CD14-positive monocyte (primary cell): ENCODE results near the gene CCR3. TPM values are rescaled to one million over a fixed set of nuclear protein-coding genes. Genes with fewer than 3 reads are reported as not detected.

Source experiments
- DNase-seq, 3 donors: peaks; one replicate each; pipeline ENCODE4 v3.0.0-alpha.2; 2011 to 2022
- H2AFZ ChIP-seq: 2 replicates; pipeline ENCODE4 v1.6.0; 2012; ENCODE audit warnings: mild to moderate bottlenecking, low read depth, low read length, inconsistent platforms; ENCODE audit not compliant: insufficient read depth, poor library complexity, severe bottlenecking
- H3K27ac ChIP-seq, 2 donors: 1 replicate in 1 of 2; 2 replicates in 1 of 2; pipeline ENCODE4 v1.5.1; 2012 to 2013; ENCODE audit warnings: low read length in 2 of 2, control low read depth in 1 of 2, inconsistent platforms in 1 of 2, low read depth in 1 of 2, mild to moderate bottlenecking in 1 of 2
- H3K27me3 ChIP-seq, 2 donors: one replicate each; pipeline versions ENCODE4 v1.6.0 to v1.6.1; 2011 to 2013; ENCODE audit warnings: low read length in 2 of 2; ENCODE audit not compliant: control insufficient read depth in 2 of 2, insufficient read depth in 2 of 2
- H3K36me3 ChIP-seq, 2 donors: replicated peaks in 1 of 2; 1 replicate in 1 of 2; 2 replicates in 1 of 2; pipeline versions ENCODE4 v1.5.1 to v1.6.1; 2012 to 2013; ENCODE audit warnings: low read length in 2 of 2, control low read depth in 1 of 2, inconsistent platforms in 1 of 2, mild to moderate bottlenecking in 1 of 2; ENCODE audit not compliant: insufficient read depth in 2 of 2, control insufficient read depth in 1 of 2
- H3K4me1 ChIP-seq, 2 donors: 1 replicate in 1 of 2; 2 replicates in 1 of 2; pipeline versions ENCODE4 v1.5.1 to v1.6.1; 2012 to 2013; ENCODE audit warnings: low read length in 2 of 2, control low read depth in 1 of 2, inconsistent platforms in 1 of 2, mild to moderate bottlenecking in 1 of 2, moderate library complexity in 1 of 2; ENCODE audit not compliant: insufficient read depth in 2 of 2, control insufficient read depth in 1 of 2
- H3K4me2 ChIP-seq: replicated peaks from 2 replicates; pipeline ENCODE3; 2012; ENCODE audit warnings: low read length, moderate library complexity, mild to moderate bottlenecking; ENCODE audit not compliant: poor library complexity, severe bottlenecking; ENCODE audit errors: extremely low read depth
- H3K4me3 ChIP-seq, 3 experiments: fragments of 200-600 bp in 1 of 3; sonication (generic) in 1 of 3; replicated peaks in 1 of 3; 1 replicate in 2 of 3; 2 replicates in 1 of 3; pipeline ENCODE4 v1.5.1; 2011 to 2013; ENCODE audit warnings: low read length in 3 of 3, mild to moderate bottlenecking in 3 of 3, control low read depth in 2 of 3, low read depth in 2 of 3, inconsistent platforms in 1 of 3, moderate library complexity in 1 of 3
- H3K79me2 ChIP-seq: 2 replicates; pipeline ENCODE4 v1.6.0; 2012; ENCODE audit warnings: mild to moderate bottlenecking, control low read depth, inconsistent platforms, low read length, moderate library complexity; ENCODE audit not compliant: insufficient read depth
- H3K9ac ChIP-seq: 2 replicates; pipeline ENCODE4 v1.6.0; 2017; ENCODE audit warnings: low read length, mild to moderate bottlenecking; ENCODE audit not compliant: insufficient read depth, poor library complexity, severe bottlenecking
- H3K9me3 ChIP-seq, 2 donors: replicated peaks in 1 of 2; 1 replicate in 1 of 2; 2 replicates in 1 of 2; pipeline versions ENCODE4 v1.5.1 to v1.6.1; 2012 to 2013; ENCODE audit warnings: low read length in 2 of 2, control low read depth in 1 of 2; ENCODE audit not compliant: control insufficient read depth in 1 of 2, insufficient read depth in 1 of 2
- H4K20me1 ChIP-seq: 2 replicates; pipeline ENCODE4 v1.6.0; 2012; ENCODE audit warnings: mild to moderate bottlenecking, low read length, control low read depth, moderate library complexity; ENCODE audit not compliant: insufficient read depth
- H3K27ac Mint-ChIP-seq, 7 donors: one replicate each; pipeline ENCODE4 v1.8.0; 2020; ENCODE audit warnings: mild to moderate bottlenecking in 7 of 7, mixed read lengths in 7 of 7, moderate library complexity in 6 of 7, inconsistent platforms in 2 of 7
- H3K27me3 Mint-ChIP-seq, 3 donors: one replicate each; pipeline ENCODE4 v1.8.0; 2021 to 2022; ENCODE audit warnings: low read depth in 3 of 3, mild to moderate bottlenecking in 3 of 3, mixed read lengths in 3 of 3, moderate library complexity in 3 of 3, inconsistent platforms in 1 of 3
- H3K36me3 Mint-ChIP-seq, 2 donors: one replicate each; pipeline ENCODE4 v1.8.0; 2020; ENCODE audit warnings: mixed read lengths in 2 of 2, inconsistent platforms in 1 of 2, mild to moderate bottlenecking in 1 of 2
- H3K4me1 Mint-ChIP-seq: one replicate; pipeline ENCODE4 v1.8.0; 2020; ENCODE audit warnings: mild to moderate bottlenecking, mixed read lengths
- H3K4me3 Mint-ChIP-seq, 2 donors: one replicate each; pipeline ENCODE4 v1.8.0; 2020; ENCODE audit warnings: mild to moderate bottlenecking in 2 of 2, mixed read lengths in 2 of 2, moderate library complexity in 1 of 2
- H3K9me3 Mint-ChIP-seq, 7 donors: one replicate each; pipeline ENCODE4 v1.8.0; 2020 to 2022; ENCODE audit warnings: mixed read lengths in 7 of 7, mild to moderate bottlenecking in 6 of 7, moderate library complexity in 6 of 7, inconsistent platforms in 2 of 7
- WGBS: methylation state at CpG from one replicate; pipeline ENCODE4 v1.1.5; 2013; ENCODE audit warnings: missing lambda C conversion rate; ENCODE audit not compliant: insufficient coverage; 5-methylcytosine and 5-hydroxymethylcytosine counted together
- intact Hi-C, 2 donors: fragments of 100-400 bp; cut with micrococcal nuclease; formaldehyde crosslinking; loops; one replicate each; pipeline versions ENCODE4 v1.15.0 to v1.15.1; 2023
- polyA plus RNA-seq, 3 donors: library from polyadenylated mRNA; depleted of rRNA in 1 of 3; unstranded in 2 of 3; stranded (reverse) in 1 of 3; fragments of 300-500 nt in 2 of 3; fragments of >200 nt in 1 of 3; fragmentation: Illumina TruSeq in 2 of 3; gene quantifications; 1 replicate in 2 of 3; 2 replicates in 1 of 3; pipeline ENCODE4 v1.2.3, GENCODE V29; 2012 to 2021
- TF ChIP-seq, protein P1 (sequence below): fragments of 200-600 bp; IDR thresholded peaks from one replicate; pipeline ENCODE4 v1.8.0; 2022; ENCODE audit warnings: antibody characterized with exemption, mild to moderate bottlenecking

CCR3 gene
- polyA plus RNA-seq, 3 donors: 0.38 to 0.74 (median 0.44) TPM

DNA sequence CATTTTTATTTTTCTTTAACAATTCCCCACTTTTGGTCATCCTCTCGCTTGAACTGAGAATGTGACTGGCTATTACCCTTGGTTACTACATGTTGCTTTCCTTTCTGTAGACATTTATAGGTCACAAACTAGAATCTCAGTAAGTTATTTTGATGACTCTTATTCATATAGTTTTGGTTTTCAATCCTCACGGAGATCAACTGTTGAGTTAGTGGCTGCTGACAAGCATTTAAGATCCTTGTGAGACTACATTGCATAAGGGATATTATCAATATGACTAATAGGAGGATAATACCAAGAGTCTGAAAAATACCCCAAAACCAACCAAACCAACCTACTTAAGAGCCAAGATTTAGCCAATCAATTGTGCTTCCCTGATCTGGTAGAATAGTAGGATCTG, 16.3 kb downstream of the CCR3 start:
- peaks cover 0 to 6% (median 0%) of the 10 kb centered on the region in 3 donors for H3K27me3 Mint-ChIP-seq
- H3K9me3 ChIP-seq: peaks cover 5 to 8% of the 10 kb centered on the region in 2 donors
- TF ChIP-seq, protein P1, sequence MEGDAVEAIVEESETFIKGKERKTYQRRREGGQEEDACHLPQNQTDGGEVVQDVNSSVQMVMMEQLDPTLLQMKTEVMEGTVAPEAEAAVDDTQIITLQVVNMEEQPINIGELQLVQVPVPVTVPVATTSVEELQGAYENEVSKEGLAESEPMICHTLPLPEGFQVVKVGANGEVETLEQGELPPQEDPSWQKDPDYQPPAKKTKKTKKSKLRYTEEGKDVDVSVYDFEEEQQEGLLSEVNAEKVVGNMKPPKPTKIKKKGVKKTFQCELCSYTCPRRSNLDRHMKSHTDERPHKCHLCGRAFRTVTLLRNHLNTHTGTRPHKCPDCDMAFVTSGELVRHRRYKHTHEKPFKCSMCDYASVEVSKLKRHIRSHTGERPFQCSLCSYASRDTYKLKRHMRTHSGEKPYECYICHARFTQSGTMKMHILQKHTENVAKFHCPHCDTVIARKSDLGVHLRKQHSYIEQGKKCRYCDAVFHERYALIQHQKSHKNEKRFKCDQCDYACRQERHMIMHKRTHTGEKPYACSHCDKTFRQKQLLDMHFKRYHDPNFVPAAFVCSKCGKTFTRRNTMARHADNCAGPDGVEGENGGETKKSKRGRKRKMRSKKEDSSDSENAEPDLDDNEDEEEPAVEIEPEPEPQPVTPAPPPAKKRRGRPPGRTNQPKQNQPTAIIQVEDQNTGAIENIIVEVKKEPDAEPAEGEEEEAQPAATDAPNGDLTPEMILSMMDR: no peak
- intact Hi-C loops: no loop called here
- H4K20me1 ChIP-seq: no peaks in the 10 kb centered on the region
- H3K4me1 Mint-ChIP-seq: peaks cover 5% of the 10 kb centered on the region
- peaks cover 5 to 16% (median 11%) of the 10 kb centered on the region in 7 donors for H3K9me3 Mint-ChIP-seq
- H3K79me2 ChIP-seq: no peaks in the 10 kb centered on the region
- peak overlapping the region; percentile 19 for H2AFZ ChIP-seq
- no peaks in the 10 kb centered on the region for H3K4me1 ChIP-seq
- no peaks in the 10 kb centered on the region for H3K36me3 ChIP-seq
- H3K27me3 ChIP-seq: no peaks in the 10 kb centered on the region
- DNase-seq: no peak
- no CpG with 5 or more reads among the region's 2 CpGs for WGBS
- H3K27ac Mint-ChIP-seq: no peak overlapping the region
- no peak overlapping the region for H3K9ac ChIP-seq
- no peak overlapping the region for H3K4me3 ChIP-seq
- peaks cover 2 to 6% of the 10 kb centered on the region in 2 donors for H3K36me3 Mint-ChIP-seq
- no peak overlapping the region for H3K4me2 ChIP-seq
- no peak overlapping the region for H3K4me3 Mint-ChIP-seq
- no peak overlapping the region for H3K27ac ChIP-seq

- intact Hi-C loops: no loop called here
- no peak for DNase-seq
- peaks cover 5 to 13% (median 8%) of the 10 kb centered on the region in 7 donors for H3K9me3 Mint-ChIP-seq
- H3K36me3 Mint-ChIP-seq: peaks cover 2 to 6% of the 10 kb centered on the region in 2 donors
- WGBS: 63% methylated on average over 1 of the region's 5 CpGs
- no peak overlapping the region for H3K4me3 Mint-ChIP-seq
- Histone ChIP-seq H3K9me3 (peaks cover 5 to 8% of the 10 kb centered on the region in 2 donors), H3K36me3 (no peaks in the 10 kb centered on the region), H4K20me1 (no peaks in the 10 kb centered on the region), H3K27me3 (no peaks in the 10 kb centered on the region), H3K4me2 (no peak overlapping the region), H2AFZ (no peak overlapping the region), H3K79me2 (no peaks in the 10 kb centered on the region), H3K4me3 (no peak overlapping the region), H3K9ac (no peak overlapping the region), H3K4me1 (no peaks in the 10 kb centered on the region), H3K27ac (no peak overlapping the region)
- peaks cover 11% of the 10 kb centered on the region for H3K4me1 Mint-ChIP-seq
- no peak overlapping the region for H3K27ac Mint-ChIP-seq
- H3K27me3 Mint-ChIP-seq: peaks cover 0 to 3% (median 2%) of the 10 kb centered on the region in 3 donors
- TF ChIP-seq, protein P1: no peak
Observed at GRCh38 chr3:46261926-46262594, 19.8 kb downstream of the CCR3 start.
